Mammary epithelial cell (primary cell): Measurements from ENCODE around the gene PCBP4.

ENCODE experiments used
- EZH2 ChIP-seq: IDR thresholded peaks from 2 replicates; pipeline ENCODE4 v1.6.1; 2012; ENCODE audit warnings: low read length, inconsistent platforms, borderline replicate concordance
- TF ChIP-seq, protein P1 (sequence below), 2 donors: IDR thresholded peaks in 1 of 2; conservative IDR thresholded peaks in 1 of 2; 2 replicates each; pipeline ENCODE4 v1.5.1; 2011 to 2012; ENCODE audit warnings: inconsistent platforms in 2 of 2, low read length in 2 of 2, mild to moderate bottlenecking in 2 of 2, control low read depth in 1 of 2, low read depth in 1 of 2; ENCODE audit not compliant: insufficient read depth in 1 of 2; ENCODE audit errors: extremely low read depth in 1 of 2

DNA sequence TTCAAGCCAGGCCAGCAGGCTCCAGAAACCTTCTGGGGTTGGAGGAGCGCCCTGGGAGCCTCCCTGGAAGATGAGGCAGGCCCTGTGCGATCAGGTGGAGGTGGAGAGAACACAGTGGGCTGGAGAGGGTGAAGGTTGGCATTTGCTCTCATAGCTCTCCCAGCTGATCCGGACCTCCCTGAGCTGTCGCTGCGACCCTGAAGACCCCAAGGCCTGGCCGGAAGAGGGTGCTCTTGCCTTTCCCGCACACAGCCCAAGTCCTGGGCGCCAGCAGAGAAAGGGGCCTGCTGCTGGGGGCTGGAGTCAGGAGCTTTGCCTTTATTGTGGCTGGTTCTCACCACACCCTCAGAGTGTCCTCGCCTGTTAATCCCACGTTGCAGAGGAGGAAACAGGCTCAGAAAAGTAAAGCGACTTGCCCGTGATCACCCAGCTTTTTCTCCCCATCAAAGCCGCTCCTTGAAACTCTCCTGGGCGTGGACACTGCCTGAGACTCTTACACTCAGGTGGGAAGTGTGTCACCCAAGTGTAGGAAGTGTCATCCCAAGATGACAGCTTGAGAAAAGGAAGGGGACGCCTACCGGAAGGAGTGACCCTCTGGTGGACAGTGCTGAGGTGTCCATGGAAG lies 37.0 kb upstream of the PCBP4 start:
- TF ChIP-seq, protein P1, sequence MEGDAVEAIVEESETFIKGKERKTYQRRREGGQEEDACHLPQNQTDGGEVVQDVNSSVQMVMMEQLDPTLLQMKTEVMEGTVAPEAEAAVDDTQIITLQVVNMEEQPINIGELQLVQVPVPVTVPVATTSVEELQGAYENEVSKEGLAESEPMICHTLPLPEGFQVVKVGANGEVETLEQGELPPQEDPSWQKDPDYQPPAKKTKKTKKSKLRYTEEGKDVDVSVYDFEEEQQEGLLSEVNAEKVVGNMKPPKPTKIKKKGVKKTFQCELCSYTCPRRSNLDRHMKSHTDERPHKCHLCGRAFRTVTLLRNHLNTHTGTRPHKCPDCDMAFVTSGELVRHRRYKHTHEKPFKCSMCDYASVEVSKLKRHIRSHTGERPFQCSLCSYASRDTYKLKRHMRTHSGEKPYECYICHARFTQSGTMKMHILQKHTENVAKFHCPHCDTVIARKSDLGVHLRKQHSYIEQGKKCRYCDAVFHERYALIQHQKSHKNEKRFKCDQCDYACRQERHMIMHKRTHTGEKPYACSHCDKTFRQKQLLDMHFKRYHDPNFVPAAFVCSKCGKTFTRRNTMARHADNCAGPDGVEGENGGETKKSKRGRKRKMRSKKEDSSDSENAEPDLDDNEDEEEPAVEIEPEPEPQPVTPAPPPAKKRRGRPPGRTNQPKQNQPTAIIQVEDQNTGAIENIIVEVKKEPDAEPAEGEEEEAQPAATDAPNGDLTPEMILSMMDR (conservative IDR thresholded peaks at IDR 0.05 in 1 of 2, IDR thresholded peaks at IDR 0.05 in 1 of 2; ENCODE audit: extremely low read depth in 1 of 2, insufficient read depth in 1 of 2, low read depth in 1 of 2, low read length in 2 of 2), result peak; percentile 41 to 63
- no peak for TF ChIP-seq EZH2
